AG08395 (cell line): ENCODE results near the gene LRRC46.

ENCODE experiments used
- DNase-seq: peaks from one replicate; pipeline ENCODE4 v3.0.0; 2012; ENCODE audit warnings: mixed read lengths, low spot score

Gene LRRC46

GRCh38 chr17:47810200-47810821, 21.2 kb upstream of the LRRC46 start:
- peak; percentile 91 for DNase-seq

DNA sequence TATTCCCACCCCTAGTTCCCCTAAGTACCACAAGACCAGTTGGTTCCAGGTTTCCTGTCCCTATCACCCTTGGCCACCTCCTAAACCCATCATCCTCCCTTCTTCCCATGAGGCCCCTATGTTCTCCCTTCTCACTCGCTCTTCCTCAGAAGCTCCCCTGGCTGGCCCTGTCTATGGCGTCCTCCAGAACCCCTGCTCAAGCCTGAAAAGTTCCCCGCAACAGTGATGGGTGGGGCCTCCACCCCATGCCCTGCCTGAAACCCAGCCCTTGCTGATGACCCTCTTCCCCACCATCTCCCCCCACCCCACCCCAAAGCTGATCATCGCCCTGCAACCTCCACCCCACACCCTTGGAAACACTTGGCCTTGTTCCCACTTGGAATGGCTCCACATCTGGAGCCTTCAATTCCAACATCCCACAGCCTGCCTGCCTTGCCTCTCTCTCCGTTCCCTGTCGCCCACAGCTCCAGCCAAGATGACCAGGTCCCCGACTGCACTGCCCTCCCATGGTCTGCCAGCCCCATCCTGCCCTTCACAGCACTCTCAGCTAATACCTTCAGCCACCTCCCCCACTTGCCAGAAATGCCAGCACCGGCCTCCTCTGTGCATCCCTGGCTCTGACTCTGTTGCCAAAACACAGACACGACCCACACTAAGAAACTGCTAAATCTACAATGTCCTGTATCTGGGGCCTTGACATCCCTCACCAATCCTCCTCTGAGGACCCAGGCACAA, 20.4 kb upstream of the LRRC46 start:
- DNase-seq = no peak

GRCh38 chr17:47811709-47812108, 19.8 kb upstream of the LRRC46 start:
- DNase-seq = no peak

DNA sequence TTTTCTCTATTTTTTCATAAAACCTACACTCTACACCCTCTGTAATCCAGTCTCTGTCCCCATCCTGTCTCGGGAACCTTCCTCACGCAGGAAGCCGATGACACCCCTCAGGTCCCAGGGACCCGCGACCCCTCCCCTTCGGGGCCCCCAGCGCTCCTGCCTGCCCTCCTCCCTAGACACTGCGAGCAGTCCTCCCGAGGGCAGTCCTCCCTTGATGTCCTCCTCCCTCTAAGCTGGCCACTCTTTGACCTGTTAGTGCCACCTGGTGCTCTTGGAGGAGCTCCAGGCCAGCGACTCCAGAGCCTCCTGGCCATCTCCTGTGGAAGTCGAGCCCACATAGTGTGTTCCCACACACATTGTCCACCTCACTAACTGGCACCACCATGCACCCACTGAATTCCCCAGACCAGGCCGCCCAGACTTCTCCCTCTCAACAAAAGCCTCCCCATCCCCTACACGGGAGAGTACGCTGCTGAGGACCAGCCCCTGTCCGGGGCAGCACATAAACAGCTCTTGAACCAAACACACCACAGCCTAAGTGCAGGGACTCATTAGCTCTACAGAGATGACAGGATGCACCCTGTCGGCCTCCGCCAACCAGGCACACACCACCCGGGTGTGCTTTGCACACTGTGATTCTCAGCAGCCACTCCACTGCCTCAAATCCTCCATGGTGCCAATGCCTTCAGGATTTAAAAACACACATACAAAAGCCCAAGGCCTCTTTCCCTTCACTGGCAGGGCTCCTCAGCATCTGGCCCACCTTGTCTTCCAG, 19.1 kb upstream of the LRRC46 start:
- DNase-seq = no peak

DNA sequence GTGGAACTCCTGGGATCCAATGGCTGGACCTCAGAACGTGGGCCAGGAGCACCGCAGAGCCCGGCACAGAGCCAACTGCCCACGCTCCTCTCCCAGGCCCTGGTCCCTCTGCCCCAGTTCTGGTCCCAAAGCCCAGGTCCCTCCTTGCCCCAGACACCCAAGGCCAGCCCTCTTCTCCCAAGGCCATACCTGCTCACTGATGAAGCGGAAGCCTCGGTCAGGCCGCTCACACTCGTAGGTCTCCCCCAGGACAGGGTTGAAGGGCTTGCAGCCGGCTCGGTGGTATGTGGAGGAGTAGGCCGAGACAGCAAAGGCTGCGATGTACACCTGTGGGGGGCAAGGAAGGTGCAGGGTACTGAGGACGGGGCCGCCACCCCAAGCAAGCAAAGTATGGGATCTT, 18.4 kb upstream of the LRRC46 start:
- no peak for DNase-seq

GRCh38 chr17:47813512-47814031, 17.9 kb upstream of the LRRC46 start:
- DNase-seq = no peak

GRCh38 chr17:47815106-47815918, 16.2 kb upstream of the LRRC46 start:
- no peak for DNase-seq

DNA sequence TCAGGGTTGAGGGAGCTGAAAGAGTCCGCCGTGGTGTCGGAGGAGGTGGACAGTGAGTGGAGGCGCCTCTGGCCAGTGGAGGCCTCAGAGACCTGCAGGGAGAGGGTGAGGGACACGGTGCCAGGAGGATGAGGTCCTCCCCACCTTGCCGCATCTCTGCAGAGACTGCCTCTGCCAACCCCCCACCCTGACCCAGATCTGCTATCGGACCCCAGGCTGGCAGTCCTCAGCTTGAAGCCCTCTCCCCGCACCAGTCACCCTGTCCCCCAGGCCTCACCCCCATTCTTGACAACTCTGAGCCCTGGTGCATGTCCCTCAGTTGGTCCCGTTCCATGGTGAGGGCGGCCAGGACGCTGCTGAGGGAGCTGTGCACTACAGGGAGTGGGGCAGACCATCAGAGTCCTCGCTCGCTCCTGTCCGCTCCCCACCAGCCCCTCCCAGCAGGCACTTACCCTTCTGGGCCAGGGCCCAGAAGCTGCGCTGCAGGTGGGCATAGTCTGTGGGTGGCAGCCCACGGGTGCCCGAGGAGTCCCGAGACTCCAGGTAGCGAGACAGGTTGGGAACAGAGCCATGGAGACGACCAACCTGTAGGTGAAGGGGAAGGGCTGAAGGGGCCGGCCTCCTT, 15.2 kb upstream of the LRRC46 start:
- DNase-seq = no peak

- no peak for DNase-seq
Observed at GRCh38 chr17:47816947-47817346, 14.5 kb upstream of the LRRC46 start.

DNA sequence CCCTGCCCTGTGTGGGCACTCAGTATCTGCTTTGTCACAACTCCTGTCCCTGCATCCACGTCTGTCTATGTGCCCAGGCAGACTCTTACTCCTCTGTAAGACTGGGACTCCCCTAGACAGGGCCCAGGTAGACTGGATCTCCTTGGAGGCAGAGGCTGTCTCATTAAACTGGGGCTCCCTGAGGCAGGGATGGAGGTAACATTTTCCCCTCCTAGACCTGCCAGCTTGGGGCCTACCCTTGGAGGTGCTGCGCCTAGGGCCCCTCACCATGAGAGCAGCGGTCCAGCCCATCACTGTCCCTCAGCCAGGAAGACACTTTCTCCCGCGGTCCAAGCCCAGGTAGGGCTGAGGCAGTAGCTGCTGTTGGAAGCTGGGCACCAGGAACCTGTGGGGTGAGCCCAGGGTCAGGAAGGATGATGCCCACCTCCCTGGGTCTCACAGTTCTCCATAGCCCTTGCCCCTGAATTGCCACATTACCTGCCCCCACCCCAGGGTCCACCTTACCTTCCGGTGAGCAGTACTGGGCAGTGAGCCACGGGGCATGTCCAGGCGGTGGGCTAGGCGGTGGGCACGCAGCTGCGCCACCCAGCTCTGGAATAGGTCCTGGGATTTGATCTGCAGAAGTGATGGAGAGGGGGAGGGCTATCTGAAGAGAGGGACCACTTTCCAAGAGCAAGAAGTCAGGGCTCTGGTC, 13.3 kb upstream of the LRRC46 start:
- DNase-seq = no peak

- no peak for DNase-seq
Observed at GRCh38 chr17:47819475-47819874, 12.0 kb upstream of the LRRC46 start.

DNA sequence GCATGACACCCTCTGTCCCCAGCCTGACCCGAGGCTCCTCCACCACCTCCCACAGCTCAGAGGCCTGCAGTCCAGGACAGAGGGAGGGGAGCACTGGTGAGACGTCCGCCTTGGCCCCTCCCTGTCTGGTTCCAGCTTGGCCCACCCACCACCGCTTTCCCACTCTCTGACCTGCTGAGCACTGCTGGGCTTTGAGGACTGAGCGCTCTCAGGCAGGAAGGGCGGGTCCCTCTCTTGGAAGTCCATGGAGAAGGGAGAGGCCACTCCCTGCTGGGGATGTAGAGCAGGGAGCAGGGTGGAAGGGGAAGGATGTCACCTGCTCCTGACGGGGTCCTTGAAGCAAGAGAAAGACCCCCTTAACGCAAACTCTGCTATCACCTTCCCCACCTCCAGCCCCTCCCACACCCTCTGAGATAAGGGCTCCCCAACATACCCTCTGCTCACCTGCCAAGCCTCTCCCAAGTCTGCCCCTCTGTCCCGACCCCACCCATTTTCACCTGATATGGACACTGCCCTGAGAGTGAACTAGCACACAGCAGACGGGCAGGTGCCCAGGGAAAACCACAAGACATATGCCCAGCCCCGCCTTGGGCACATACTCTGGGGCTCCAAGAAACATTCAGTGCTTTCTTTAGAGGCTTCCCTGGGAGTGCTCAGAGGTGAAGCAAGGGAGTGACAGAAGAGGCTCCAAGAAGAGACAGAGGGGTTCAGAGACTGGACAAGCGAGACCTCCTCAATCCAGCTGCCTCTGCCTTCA, 11.3 kb upstream of the LRRC46 start:
- DNase-seq = no peak

DNA sequence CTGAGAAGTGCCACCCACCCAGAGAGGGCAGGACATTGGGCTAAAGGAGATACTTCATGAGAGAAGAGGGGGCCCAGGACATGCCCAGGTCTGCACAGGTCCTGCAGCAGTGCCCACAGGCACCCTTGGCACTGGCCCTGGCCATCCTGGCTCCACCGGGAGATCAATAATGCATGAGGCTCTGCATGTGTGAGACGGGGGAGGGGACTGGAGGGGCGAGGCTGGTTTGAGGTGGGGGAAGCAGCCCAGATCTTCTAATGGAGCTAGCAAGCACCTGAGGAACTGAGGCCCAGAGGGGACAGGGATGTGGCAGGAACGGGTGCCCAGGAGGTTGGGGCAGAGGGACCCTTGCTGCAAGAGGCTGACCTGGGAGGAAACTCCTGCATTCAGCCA, 10.4 kb upstream of the LRRC46 start:
- DNase-seq = no peak

DNA sequence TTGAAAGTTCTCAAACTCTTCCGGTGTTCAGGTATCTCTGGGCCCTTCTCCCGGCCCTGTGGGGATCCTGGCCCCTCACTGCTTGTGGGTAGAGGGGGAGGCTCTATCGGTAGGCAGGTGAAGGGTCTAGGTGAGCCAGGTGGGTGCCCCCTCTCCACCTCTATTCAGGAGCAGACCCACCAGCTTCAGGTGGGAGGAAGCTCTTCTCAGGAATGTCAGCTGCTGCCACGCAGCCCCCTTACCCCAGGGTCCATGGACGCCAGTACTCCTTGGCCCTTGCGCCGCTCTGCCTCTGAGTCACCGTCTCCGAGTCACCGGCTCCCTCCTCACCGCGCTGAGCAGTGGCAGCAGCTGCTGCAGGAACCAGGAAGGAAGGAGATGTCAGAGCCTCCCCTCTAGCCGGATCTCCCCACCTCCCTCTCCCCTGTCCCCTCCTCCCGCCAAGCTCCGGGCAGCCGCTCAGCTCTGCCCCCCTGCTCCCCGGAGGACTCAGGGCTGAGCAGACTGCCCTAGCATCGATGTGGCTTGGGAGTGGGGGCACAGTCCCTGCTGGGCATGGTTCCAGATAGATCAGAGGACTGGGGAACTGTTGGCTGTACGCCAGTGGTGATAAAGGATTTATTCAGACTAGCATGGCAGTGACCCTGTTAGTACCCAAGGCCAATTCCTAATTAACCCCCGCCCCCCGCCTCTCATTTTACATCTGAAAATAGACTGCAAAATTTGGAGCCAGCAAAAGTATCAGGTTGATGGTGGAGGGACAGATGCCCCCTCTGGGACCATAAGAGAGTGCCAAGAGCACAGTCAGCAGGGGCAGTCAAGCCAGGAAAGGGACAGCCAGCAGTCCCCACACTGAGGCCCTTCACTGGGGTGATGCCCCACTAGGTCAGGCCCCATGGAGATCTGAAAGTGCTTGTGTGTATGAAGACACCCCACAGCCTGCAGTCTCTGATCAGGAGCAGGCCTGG, 9.8 kb upstream of the LRRC46 start, which contains the start of gene OSBPL7:
Gene OSBPL7 (minus strand): TSS at position 371 of the 968 bp plus-strand sequence. CDS start 1,516 bp downstream, outside the sequence.
- peak; percentile 87 for DNase-seq

DNA sequence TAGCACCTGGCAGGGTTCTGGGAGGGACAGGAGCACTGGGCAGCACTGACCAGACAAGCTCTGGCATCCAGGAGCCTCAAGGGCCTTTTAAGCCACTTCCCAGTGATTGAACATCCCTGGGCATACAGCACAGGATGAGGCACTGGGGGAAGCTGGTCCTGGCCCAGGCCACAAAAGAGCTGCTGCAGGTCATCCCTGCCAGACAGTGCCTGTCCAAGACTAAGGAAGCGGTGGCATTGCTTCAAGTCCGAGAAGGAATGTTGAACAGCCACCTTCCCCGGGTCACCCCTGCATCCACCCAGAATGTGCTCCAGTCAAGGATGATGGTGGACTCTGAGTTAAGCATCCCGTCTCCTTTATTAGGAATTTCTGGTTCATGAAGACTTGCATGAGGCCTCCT, 8.7 kb upstream of the LRRC46 start:
- no peak for DNase-seq

- no peak for DNase-seq
Observed at GRCh38 chr17:47823519-47823918, 8.0 kb upstream of the LRRC46 start.

GRCh38 chr17:47829870-47830269, 1.6 kb upstream of the LRRC46 start:
- DNase-seq = no peak

- no peak for DNase-seq
Observed at GRCh38 chr17:47830396-47831002, 971 bp upstream of the LRRC46 start.
